WTC11 (cell line): Measurements from ENCODE around the gene LIN9. TPM values are rescaled to one million over a fixed set of nuclear protein-coding genes. Genes with fewer than 3 reads are reported as not detected.

Source experiments
- ATAC-seq: fragments of 200-7000 bp; cut with Tn5 transposase; 2 replicates; pipeline ENCODE4 v1.10.0; 2021; ENCODE audit warnings: mild to moderate bottlenecking, moderate library complexity
- CTCF ChIA-PET: fragments of 300-600 bp; sonication (Branson Sonifier 250); formaldehyde crosslinking; loops from one replicate; lab custom pipeline; 2021; ENCODE audit warnings: antibody characterized with exemption; lab: Charles Lee
- POLR2A ChIA-PET: fragments of 350-600 bp; sonication (Branson Sonifier 250); formaldehyde crosslinking; loops from one replicate; lab custom pipeline; 2021; ENCODE audit warnings: antibody characterized with exemption; lab: Charles Lee
- DNase-seq: peaks from one replicate; pipeline ENCODE4 v3.0.0; 2021; ENCODE audit warnings: low spot score
- H3K27ac Mint-ChIP-seq: 2 replicates; pipeline ENCODE4 v1.8.0; 2021; ENCODE audit warnings: mixed read lengths
- H3K27me3 Mint-ChIP-seq: 2 replicates; pipeline ENCODE4 v1.8.0; 2021; ENCODE audit warnings: low read depth, mild to moderate bottlenecking, moderate library complexity, mixed read lengths
- H3K36me3 Mint-ChIP-seq: 2 replicates; pipeline ENCODE4 v1.8.0; 2021; ENCODE audit warnings: mixed read lengths
- H3K4me1 Mint-ChIP-seq: 2 replicates; pipeline ENCODE4 v1.8.0; 2022; ENCODE audit warnings: mixed read lengths
- H3K4me3 Mint-ChIP-seq: 2 replicates; pipeline ENCODE4 v1.8.0; 2021; ENCODE audit warnings: mild to moderate bottlenecking, moderate library complexity, mixed read lengths
- H3K9me3 Mint-ChIP-seq: 2 replicates; pipeline ENCODE4 v1.8.0; 2021; ENCODE audit warnings: mixed read lengths
- ATF1 ChIP-seq: sonication (generic); formaldehyde crosslinking; IDR thresholded peaks from 2 replicates; pipeline ENCODE4 v1.8.1; 2023; ENCODE audit warnings: mild to moderate bottlenecking, moderate library complexity, missing genetic modification reagents
- ETV6 ChIP-seq: sonication (generic); formaldehyde crosslinking; IDR thresholded peaks from 2 replicates; pipeline ENCODE4 v1.8.1; 2022; ENCODE audit warnings: mild to moderate bottlenecking, missing genetic modification reagents
- JAZF1 ChIP-seq: fragments of 250-450 bp; sonication (Bioruptor Pico); IDR thresholded peaks from 2 replicates; pipeline ENCODE4 v1.9.0; 2021; ENCODE audit warnings: moderate library complexity, mild to moderate bottlenecking, inconsistent platforms
- MXD4 ChIP-seq: fragments of 250-450 bp; sonication (Bioruptor Pico); IDR thresholded peaks from 2 replicates; pipeline ENCODE4 v1.8.0; 2021; ENCODE audit warnings: mild to moderate bottlenecking, moderate library complexity, borderline replicate concordance
- NFATC4 ChIP-seq: fragments of 250-450 bp; sonication (Bioruptor Pico); IDR thresholded peaks from 2 replicates; pipeline ENCODE4 v1.9.0; 2021; ENCODE audit warnings: mild to moderate bottlenecking
- NR1H2 ChIP-seq: sonication (generic); formaldehyde crosslinking; IDR thresholded peaks from 2 replicates; pipeline ENCODE4 v1.9.0; 2021; ENCODE audit warnings: mild to moderate bottlenecking, moderate library complexity, missing genetic modification reagents
- SP1 ChIP-seq: sonication (generic); formaldehyde crosslinking; conservative IDR thresholded peaks from 2 replicates; pipeline ENCODE4 v1.8.1; 2022; ENCODE audit warnings: missing genetic modification reagents
- TEAD1 ChIP-seq: sonication (generic); formaldehyde crosslinking; IDR thresholded peaks from 2 replicates; pipeline ENCODE4 v1.8.0; 2022; ENCODE audit warnings: mild to moderate bottlenecking, missing genetic modification reagents
- ZNF138 ChIP-seq: sonication (generic); formaldehyde crosslinking; conservative IDR thresholded peaks from 2 replicates; pipeline ENCODE4 v1.8.1; 2022; ENCODE audit warnings: mild to moderate bottlenecking, moderate library complexity, missing genetic modification reagents
- ZNF317 ChIP-seq: sonication (generic); formaldehyde crosslinking; IDR thresholded peaks from 2 replicates; pipeline ENCODE4 v1.8.1; 2023; ENCODE audit warnings: low read depth, mild to moderate bottlenecking, moderate library complexity, missing genetic modification reagents, borderline replicate concordance
- ZNF416 ChIP-seq: fragments of 250-450 bp; sonication (Bioruptor Pico); IDR thresholded peaks from 2 replicates; pipeline ENCODE4 v1.9.0; 2021; ENCODE audit warnings: mild to moderate bottlenecking, inconsistent platforms
- total RNA-seq: library from RNA; stranded (reverse); gene quantifications from 3 replicates; pipeline ENCODE4 v1.2.3, GENCODE V29; 2021
- TF ChIP-seq, protein P1 (sequence below): fragments of 250-450 bp; sonication (Bioruptor Pico); IDR thresholded peaks from 2 replicates; pipeline ENCODE4 v1.8.0; 2021; ENCODE audit warnings: mild to moderate bottlenecking
- TF ChIP-seq, protein P2 (sequence below): sonication (generic); formaldehyde crosslinking; IDR thresholded peaks from 2 replicates; pipeline ENCODE4 v1.8.1; 2022; ENCODE audit warnings: missing genetic modification reagents, borderline replicate concordance
- TF ChIP-seq, protein P3 (sequence below): sonication (generic); formaldehyde crosslinking; IDR thresholded peaks from 2 replicates; pipeline ENCODE4 v1.8.0; 2023; ENCODE audit warnings: missing genetic modification reagents
- TF ChIP-seq, protein P4 (sequence below): sonication (generic); formaldehyde crosslinking; IDR thresholded peaks from 2 replicates; pipeline ENCODE4 v1.8.1; 2023; ENCODE audit warnings: mild to moderate bottlenecking, moderate library complexity, missing genetic modification reagents
- TF ChIP-seq, protein P5 (sequence below): sonication (generic); formaldehyde crosslinking; IDR thresholded peaks from 2 replicates; pipeline ENCODE4 v1.8.1; 2022; ENCODE audit warnings: low read depth, mild to moderate bottlenecking, moderate library complexity, missing genetic modification reagents, borderline replicate concordance
- TF ChIP-seq, protein P6 (sequence below): sonication (generic); formaldehyde crosslinking; IDR thresholded peaks from 2 replicates; pipeline ENCODE4 v1.8.1; 2023; ENCODE audit warnings: mild to moderate bottlenecking, missing genetic modification reagents
- TF ChIP-seq, protein P7 (sequence below): fragments of 250-450 bp; sonication (Bioruptor Pico); IDR thresholded peaks from 2 replicates; pipeline ENCODE4 v1.9.0; 2021; ENCODE audit warnings: moderate library complexity, mild to moderate bottlenecking, inconsistent platforms, borderline replicate concordance
- TF ChIP-seq, protein P8 (sequence below): sonication (generic); formaldehyde crosslinking; IDR thresholded peaks from 2 replicates; pipeline ENCODE4 v1.8.1; 2023; ENCODE audit warnings: mild to moderate bottlenecking, missing genetic modification reagents, moderate library complexity

Gene LIN9
- total RNA-seq, 1 experiment from 2014 or later = 15.7 TPM

DNA sequence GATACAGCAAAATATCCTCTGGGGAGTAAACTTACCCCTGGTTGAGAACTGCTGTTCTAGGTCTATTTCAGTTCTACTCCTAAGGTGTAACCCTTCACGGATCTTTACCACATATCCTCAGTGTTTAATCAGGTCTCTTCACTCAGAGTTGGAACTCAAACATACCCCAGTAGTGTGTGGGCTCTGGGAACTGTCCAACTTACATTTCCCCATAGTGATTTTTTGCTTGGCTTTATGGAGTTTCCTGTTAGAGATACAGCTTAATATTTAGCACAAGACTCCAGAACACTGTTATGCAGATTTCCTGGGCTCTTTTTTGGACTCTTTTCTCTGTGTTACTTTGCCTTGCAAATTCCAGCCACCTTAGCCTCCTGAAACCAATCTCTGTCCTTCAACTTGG is 26.7 kb upstream of the LIN9 start:
- H3K27me3 Mint-ChIP-seq = peaks cover 5% of the 10 kb centered on the region
- peaks cover 10% of the 10 kb centered on the region for H3K9me3 Mint-ChIP-seq
- TF ChIP-seq TEAD1 (CRISPR knock-in tag) = no peak
- TF ChIP-seq ETV6 (CRISPR knock-in tag) = no peak
- no peak for TF ChIP-seq ATF1 (CRISPR knock-in tag)
- TF ChIP-seq, protein P1, sequence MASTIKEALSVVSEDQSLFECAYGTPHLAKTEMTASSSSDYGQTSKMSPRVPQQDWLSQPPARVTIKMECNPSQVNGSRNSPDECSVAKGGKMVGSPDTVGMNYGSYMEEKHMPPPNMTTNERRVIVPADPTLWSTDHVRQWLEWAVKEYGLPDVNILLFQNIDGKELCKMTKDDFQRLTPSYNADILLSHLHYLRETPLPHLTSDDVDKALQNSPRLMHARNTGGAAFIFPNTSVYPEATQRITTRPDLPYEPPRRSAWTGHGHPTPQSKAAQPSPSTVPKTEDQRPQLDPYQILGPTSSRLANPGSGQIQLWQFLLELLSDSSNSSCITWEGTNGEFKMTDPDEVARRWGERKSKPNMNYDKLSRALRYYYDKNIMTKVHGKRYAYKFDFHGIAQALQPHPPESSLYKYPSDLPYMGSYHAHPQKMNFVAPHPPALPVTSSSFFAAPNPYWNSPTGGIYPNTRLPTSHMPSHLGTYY = no peak
- TF ChIP-seq, protein P2, sequence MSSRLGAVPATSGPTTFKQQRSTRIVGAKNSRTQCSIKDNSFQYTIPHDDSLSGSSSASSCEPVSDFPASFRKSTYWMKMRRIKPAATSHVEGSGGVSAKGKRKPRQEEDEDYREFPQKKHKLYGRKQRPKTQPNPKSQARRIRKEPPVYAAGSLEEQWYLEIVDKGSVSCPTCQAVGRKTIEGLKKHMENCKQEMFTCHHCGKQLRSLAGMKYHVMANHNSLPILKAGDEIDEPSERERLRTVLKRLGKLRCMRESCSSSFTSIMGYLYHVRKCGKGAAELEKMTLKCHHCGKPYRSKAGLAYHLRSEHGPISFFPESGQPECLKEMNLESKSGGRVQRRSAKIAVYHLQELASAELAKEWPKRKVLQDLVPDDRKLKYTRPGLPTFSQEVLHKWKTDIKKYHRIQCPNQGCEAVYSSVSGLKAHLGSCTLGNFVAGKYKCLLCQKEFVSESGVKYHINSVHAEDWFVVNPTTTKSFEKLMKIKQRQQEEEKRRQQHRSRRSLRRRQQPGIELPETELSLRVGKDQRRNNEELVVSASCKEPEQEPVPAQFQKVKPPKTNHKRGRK (CRISPR knock-in tag) = no peak
- no peak for TF ChIP-seq ZNF317 (CRISPR knock-in tag)
- TF ChIP-seq NFATC4 = no peak
- TF ChIP-seq, protein P3, sequence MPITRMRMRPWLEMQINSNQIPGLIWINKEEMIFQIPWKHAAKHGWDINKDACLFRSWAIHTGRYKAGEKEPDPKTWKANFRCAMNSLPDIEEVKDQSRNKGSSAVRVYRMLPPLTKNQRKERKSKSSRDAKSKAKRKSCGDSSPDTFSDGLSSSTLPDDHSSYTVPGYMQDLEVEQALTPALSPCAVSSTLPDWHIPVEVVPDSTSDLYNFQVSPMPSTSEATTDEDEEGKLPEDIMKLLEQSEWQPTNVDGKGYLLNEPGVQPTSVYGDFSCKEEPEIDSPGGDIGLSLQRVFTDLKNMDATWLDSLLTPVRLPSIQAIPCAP (CRISPR knock-in tag) = no peak
- no peak for TF ChIP-seq ZNF416 (CRISPR knock-in tag)
- TF ChIP-seq, protein P4, sequence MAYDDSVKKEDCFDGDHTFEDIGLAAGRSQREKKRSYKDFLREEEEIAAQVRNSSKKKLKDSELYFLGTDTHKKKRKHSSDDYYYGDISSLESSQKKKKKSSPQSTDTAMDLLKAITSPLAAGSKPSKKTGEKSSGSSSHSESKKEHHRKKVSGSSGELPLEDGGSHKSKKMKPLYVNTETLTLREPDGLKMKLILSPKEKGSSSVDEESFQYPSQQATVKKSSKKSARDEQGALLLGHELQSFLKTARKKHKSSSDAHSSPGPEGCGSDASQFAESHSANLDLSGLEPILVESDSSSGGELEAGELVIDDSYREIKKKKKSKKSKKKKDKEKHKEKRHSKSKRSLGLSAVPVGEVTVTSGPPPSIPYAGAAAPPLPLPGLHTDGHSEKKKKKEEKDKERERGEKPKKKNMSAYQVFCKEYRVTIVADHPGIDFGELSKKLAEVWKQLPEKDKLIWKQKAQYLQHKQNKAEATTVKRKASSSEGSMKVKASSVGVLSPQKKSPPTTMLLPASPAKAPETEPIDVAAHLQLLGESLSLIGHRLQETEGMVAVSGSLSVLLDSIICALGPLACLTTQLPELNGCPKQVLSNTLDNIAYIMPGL (CRISPR knock-in tag) = no peak
- TF ChIP-seq, protein P5, sequence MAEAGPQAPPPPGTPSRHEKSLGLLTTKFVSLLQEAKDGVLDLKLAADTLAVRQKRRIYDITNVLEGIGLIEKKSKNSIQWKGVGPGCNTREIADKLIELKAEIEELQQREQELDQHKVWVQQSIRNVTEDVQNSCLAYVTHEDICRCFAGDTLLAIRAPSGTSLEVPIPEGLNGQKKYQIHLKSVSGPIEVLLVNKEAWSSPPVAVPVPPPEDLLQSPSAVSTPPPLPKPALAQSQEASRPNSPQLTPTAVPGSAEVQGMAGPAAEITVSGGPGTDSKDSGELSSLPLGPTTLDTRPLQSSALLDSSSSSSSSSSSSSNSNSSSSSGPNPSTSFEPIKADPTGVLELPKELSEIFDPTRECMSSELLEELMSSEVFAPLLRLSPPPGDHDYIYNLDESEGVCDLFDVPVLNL (CRISPR knock-in tag) = no peak
- TF ChIP-seq NR1H2 (CRISPR knock-in tag) = no peak
- TF ChIP-seq JAZF1 = no peak
- TF ChIP-seq, protein P6, sequence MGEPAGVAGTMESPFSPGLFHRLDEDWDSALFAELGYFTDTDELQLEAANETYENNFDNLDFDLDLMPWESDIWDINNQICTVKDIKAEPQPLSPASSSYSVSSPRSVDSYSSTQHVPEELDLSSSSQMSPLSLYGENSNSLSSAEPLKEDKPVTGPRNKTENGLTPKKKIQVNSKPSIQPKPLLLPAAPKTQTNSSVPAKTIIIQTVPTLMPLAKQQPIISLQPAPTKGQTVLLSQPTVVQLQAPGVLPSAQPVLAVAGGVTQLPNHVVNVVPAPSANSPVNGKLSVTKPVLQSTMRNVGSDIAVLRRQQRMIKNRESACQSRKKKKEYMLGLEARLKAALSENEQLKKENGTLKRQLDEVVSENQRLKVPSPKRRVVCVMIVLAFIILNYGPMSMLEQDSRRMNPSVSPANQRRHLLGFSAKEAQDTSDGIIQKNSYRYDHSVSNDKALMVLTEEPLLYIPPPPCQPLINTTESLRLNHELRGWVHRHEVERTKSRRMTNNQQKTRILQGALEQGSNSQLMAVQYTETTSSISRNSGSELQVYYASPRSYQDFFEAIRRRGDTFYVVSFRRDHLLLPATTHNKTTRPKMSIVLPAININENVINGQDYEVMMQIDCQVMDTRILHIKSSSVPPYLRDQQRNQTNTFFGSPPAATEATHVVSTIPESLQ = no peak
- no peak for TF ChIP-seq ZNF138 (CRISPR knock-in tag)
- TF ChIP-seq MXD4 (CRISPR knock-in tag) = no peak
- TF ChIP-seq, protein P7, sequence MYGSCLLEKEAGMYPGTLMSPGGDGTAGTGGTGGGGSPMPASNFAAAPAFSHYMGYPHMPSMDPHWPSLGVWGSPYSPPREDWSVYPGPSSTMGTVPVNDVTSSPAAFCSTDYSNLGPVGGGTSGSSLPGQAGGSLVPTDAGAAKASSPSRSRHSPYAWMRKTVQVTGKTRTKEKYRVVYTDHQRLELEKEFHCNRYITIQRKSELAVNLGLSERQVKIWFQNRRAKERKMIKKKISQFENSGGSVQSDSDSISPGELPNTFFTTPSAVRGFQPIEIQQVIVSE (CRISPR knock-in tag) = no peak
- TF ChIP-seq SP1 (CRISPR knock-in tag) = no peak
- TF ChIP-seq, protein P8, sequence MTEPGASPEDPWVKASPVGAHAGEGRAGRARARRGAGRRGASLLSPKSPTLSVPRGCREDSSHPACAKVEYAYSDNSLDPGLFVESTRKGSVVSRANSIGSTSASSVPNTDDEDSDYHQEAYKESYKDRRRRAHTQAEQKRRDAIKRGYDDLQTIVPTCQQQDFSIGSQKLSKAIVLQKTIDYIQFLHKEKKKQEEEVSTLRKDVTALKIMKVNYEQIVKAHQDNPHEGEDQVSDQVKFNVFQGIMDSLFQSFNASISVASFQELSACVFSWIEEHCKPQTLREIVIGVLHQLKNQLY (CRISPR knock-in tag) = no peak
- ATAC-seq = no peak
- ChIA-PET CTCF (interaction anchor here (0.6 to 3.8 kb wide), 3 partner anchors 27 to 227 kb away, joined by 3 to 40 read pairs (median 4); partner anchors contain the start of gene LIN9), POLR2A (no interaction called here)
- DNase-seq = no peak
- no peak overlapping the region for H3K4me3 Mint-ChIP-seq
- no peak overlapping the region for H3K27ac Mint-ChIP-seq
- peaks cover 7% of the 10 kb centered on the region for H3K4me1 Mint-ChIP-seq
- peaks cover 6% of the 10 kb centered on the region for H3K36me3 Mint-ChIP-seq
